ENCODE results near the gene RGS8. TPM values are rescaled to one million over a fixed set of nuclear protein-coding genes. Genes with fewer than 3 reads are reported as not detected.

The RGS8 gene
- total and polyA plus RNA-seq, 4 donors, result 0.05 TPM; not detected in 3

GRCh38 chr1:182642461-182642860 lies 41.9 kb downstream of the RGS8 start (continued):
- TF ChIP-seq REST (IDR thresholded peaks at IDR 0.05) (no peak), FOXA1 (IDR thresholded peaks at IDR 0.05) (no peak)

DNA sequence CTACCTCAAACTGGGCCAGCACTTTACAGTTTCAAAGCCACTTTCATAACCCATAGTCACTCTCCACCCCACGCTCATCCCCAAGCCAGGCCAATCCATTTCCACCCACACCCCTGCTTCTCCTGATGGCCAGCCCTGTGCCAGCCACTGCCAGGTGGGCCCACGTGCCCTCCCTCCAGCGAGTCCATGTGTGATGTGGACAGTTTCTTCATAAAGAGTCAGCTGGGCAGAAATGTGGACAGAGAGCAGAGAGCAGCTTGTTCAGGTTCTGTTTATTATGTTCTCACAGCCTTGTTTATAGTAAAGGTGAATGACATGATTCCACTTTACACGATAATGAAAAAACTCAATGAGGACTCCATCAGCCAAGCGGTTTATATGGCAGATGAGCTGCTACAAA lies 42.8 kb downstream of the RGS8 start:
- H3K4me1 ChIP-seq (ENCODE audit: control insufficient read depth in 4 of 4, insufficient read depth in 4 of 4, low read length in 3 of 4), result peaks cover 2 to 17% (median 8%) of the 10 kb centered on the region in 4 donors
- WGBS, result 41% methylated on average over 5 of the region's 5 CpGs
- TF ChIP-seq TAF1 (conservative IDR thresholded peaks at IDR 0.05) (no peak), FOXA2 (IDR thresholded peaks at IDR 0.05) (peak; percentile 19), RAD21 (IDR thresholded peaks at IDR 0.05) (no peak), HNF4G (IDR thresholded peaks at IDR 0.05) (no peak), JUND (IDR thresholded peaks at IDR 0.05) (no peak), ATF3 (IDR thresholded peaks at IDR 0.05) (no peak), ZBTB33 (IDR thresholded peaks at IDR 0.05) (no peak), GABPA (IDR thresholded peaks at IDR 0.05 in 1 of 2, conservative IDR thresholded peaks at IDR 0.05 in 1 of 2) (no peak), EGR1 (IDR thresholded peaks at IDR 0.05; ENCODE audit: low read depth in 2 of 2) (no peak), YY1 (IDR thresholded peaks at IDR 0.05) (peak; percentile 35), MAX (IDR thresholded peaks at IDR 0.05) (peak; percentile 54), RXRA (IDR thresholded peaks at IDR 0.05) (peak in 1 of 2 donors; percentile 86), FOXA1 (IDR thresholded peaks at IDR 0.05) (no peak), NR2F2 (IDR thresholded peaks at IDR 0.05) (no peak), REST (IDR thresholded peaks at IDR 0.05) (no peak), HNF4A (conservative IDR thresholded peaks at IDR 0.05) (peak in 1 of 2 donors; percentile 69), CTCF (IDR thresholded peaks at IDR 0.05; ENCODE audit: low read depth, low read length, missing input control) (no peak), SP1 (IDR thresholded peaks at IDR 0.05) (no peak)

More for the DNA sequence above, 42.8 kb downstream of the RGS8 start:
- Histone ChIP-seq H3K27me3 (ENCODE audit: control insufficient read depth in 4 of 4, insufficient read depth in 4 of 4, low read length in 3 of 4) (no peaks in the 10 kb centered on the region), H3K9ac (ENCODE audit: low read depth in 1 of 2, low read length in 2 of 2) (no peak overlapping the region), H3K4me3 (ENCODE audit: low read depth in 1 of 3, low read length in 3 of 3) (no peak overlapping the region), H3K9me3 (ENCODE audit: control insufficient read depth in 4 of 4, low read length in 3 of 4) (no peaks in the 10 kb centered on the region), H3K27ac (ENCODE audit: low read depth in 1 of 2, low read length in 2 of 2) (peak overlapping the region; percentile 32 to 80), H3K36me3 (ENCODE audit: control insufficient read depth in 4 of 4, insufficient read depth in 3 of 4, low read depth in 1 of 4, low read length in 3 of 4) (no peaks in the 10 kb centered on the region)
- no peak for DNase-seq (ENCODE audit: low spot score)
